ENCODE results near the gene CLDN6. TPM values are rescaled to one million over a fixed set of nuclear protein-coding genes. Genes with fewer than 3 reads are reported as not detected.

CLDN6 gene, protein sequence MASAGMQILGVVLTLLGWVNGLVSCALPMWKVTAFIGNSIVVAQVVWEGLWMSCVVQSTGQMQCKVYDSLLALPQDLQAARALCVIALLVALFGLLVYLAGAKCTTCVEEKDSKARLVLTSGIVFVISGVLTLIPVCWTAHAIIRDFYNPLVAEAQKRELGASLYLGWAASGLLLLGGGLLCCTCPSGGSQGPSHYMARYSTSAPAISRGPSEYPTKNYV
- not detected in 2 replicates for total RNA-seq (ENCODE audit: low replicate concordance)

DNA sequence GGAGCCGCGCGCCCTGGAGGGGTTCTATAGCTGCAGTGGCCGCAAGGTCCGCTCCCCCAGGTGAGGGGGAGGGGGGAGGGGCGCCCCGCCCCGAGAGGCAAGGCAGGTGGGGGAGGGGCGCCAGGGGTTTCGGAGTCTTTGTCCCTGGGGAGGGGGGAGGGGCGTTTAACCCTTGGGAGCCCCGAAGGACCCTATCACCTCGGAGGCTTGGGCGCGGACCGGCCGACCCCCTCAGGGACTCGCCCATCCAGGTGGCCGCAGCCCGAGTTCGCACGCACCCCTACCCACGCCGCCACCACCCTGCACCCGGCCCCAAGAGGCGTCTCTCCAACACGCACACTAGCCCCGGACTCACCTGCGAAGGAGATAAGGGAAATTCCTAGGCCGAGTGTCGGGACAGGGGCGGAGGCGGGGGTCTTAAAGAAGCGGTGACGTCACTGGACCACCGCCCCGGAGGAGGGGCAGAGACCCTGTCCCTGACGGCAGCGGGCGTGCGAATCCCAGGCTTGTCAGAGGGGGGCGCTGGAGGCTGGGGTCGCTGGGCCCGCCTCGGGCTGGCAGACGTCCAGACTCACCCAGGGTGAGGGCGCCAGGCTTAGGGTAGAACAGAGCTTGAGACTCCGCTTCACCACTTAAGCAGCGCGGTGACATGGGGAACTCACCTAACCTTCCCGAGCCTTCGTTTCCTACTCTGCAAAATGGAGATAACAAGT, at the start of gene CLDN6:
Gene CLDN6, minus strand, starts transcription at position 390 of the 713 bp plus-strand sequence. CDS start 2,162 bp downstream, outside the sequence.

GRCh38 chr16:3065069-3065741, 47.2 kb upstream of the CLDN6 start, which contains the start of gene IL32:
IL32 (plus strand) TSS chr16:3065640; CDS start chr16:3065812, 172 bp downstream.

GRCh38 chr16:3045758-3046640, 28.0 kb upstream of the CLDN6 start, which contains the start of gene MMP25:
MMP25 (plus strand) TSS chr16:3046561; CDS start chr16:3046918, 357 bp downstream.

GRCh38 chr16:3036726-3037315, 18.8 kb upstream of the CLDN6 start, which contains the start of gene BICDL2:
BICDL2 (minus strand) TSS chr16:3036944; CDS start chr16:3035496, 1,448 bp downstream.

DNA sequence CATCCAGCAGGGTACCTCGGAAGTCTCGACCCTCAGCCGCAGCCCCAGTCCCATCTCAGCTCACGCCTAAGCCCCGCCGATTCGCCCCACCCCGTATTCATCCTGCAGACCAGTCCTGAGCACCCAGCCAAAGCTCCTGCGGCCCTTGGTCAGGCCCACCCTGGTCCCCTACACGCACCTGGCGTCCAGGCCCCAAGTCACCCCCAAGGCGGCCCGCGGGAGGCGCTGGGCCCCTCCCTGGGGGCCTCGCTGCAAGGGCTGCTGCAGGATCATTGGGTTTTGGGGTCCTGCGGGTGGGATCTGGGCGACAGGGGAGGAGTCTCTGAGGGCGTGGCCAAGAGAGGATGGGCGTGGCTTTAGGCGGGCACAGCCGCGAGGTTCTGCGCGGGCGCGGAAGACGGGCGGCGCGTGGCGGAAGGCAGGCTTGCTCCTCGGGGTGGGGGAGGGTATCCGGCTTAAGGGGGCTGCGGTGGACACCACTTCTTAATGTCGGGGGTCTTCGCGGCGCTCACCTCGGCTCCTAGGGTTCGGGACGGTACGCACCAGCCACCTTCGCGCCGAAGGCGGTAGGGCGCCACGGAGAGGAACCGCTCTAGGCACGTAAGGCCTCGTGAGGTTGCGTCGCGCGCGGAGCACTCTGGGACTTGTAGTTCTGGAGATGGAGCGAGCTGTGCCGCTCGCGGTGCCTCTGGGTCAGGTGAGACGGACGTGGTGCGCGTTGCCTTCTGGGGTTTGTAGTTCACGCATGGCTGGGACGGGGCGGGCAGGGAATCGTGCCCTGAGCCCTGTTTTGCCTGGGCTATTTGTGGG, 5.9 kb upstream of the CLDN6 start, which contains the start of the genes HCFC1R1 and THOC6:
Gene HCFC1R1, minus strand, starts transcription at position 274 of the 810 bp plus-strand sequence. Its CDS starts 1 bp downstream, at position 273.
Gene THOC6, plus strand, starts transcription at position 367 of the 810 bp plus-strand sequence. Its CDS starts 292 bp downstream, at position 659.

GRCh38 chr16:3020247-3020603, 2.2 kb upstream of the CLDN6 start, which contains the start of gene TNFRSF12A:
TNFRSF12A (plus strand) TSS chr16:3020368; CDS start chr16:3020398, 30 bp downstream.

DNA sequence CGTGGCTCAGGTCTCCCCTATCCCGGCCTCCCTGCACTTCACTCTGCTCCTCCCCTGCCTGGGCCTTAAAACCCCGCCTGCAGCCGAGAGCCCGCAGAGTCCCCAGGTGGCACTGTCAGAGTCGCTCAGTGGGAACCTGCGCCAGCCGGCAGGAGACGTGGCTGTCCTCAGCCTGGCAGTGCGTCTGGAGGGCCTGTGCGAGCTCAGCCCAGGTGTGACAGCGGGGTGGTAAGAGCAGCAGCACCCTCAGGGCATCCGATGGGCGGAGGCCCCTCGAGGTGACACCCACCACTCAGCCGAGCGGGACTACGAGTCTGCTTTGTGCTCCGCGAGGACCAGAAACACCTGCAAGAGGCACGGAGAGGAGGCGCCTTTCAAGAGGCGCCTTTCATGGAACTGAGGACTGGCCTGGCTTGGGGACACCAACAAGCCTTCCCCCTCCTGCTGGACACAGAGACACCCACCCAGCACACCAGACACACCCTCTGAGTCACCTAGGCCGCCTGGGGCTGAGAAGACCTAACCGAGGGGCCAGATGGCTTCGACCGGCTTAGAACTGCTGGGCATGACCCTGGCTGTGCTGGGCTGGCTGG, 5.1 kb downstream of the CLDN6 start, which contains the start of gene CLDN9:
Gene CLDN9, plus strand, starts transcription at position 96 of the 593 bp plus-strand sequence. Its CDS starts 440 bp downstream, at position 536.

GRCh38 chr16:2980227-2981176, 37.5 kb downstream of the CLDN6 start, which contains the start of gene PKMYT1:
PKMYT1 (minus strand) TSS chr16:2980446; CDS start chr16:2979657, 789 bp downstream.

GRCh38 chr16:2968738-2969544, 49.0 kb downstream of the CLDN6 start, which contains the start of gene PAQR4:
PAQR4 (plus strand) TSS chr16:2969348; CDS start chr16:2969675, 327 bp downstream.

Other genes with a start within 250 kb of the CLDN6 start
- gene ELOB, start 240.9 kb downstream of the CLDN6 start, total RNA-seq (ENCODE audit: low replicate concordance): 605 and 1,061 TPM in 2 replicates
- gene PRSS33, start 230.6 kb downstream of the CLDN6 start, total RNA-seq (ENCODE audit: low replicate concordance): not detected in 2 replicates
- gene PRSS41, start 219.7 kb downstream of the CLDN6 start, total RNA-seq (ENCODE audit: low replicate concordance): not detected in 2 replicates
- gene PRSS21, start 200.9 kb downstream of the CLDN6 start, total RNA-seq (ENCODE audit: low replicate concordance): 0.15 and 0.23 TPM in 2 replicates
- gene ZG16B, start 187.9 kb downstream of the CLDN6 start, total RNA-seq (ENCODE audit: low replicate concordance): 2.1 TPM in 1 of 2 replicates, not detected in the other
- gene PRSS22, start 160.0 kb downstream of the CLDN6 start, total RNA-seq (ENCODE audit: low replicate concordance): not detected in 2 replicates
- gene FLYWCH2, start 135.0 kb downstream of the CLDN6 start, total RNA-seq (ENCODE audit: low replicate concordance): 30.9 and 59.8 TPM in 2 replicates
- 31.4 and 39.7 TPM in 2 replicates for gene FLYWCH1, start 106.3 kb downstream of the CLDN6 start, total RNA-seq (ENCODE audit: low replicate concordance)
- not detected in 2 replicates for gene KREMEN2, start 53.9 kb downstream of the CLDN6 start, total RNA-seq (ENCODE audit: low replicate concordance)
- 1.6 and 3.8 TPM in 2 replicates for gene PAQR4, start 48.8 kb downstream of the CLDN6 start, total RNA-seq (ENCODE audit: low replicate concordance)
- gene PKMYT1, start 37.7 kb downstream of the CLDN6 start, total RNA-seq (ENCODE audit: low replicate concordance): 1.3 TPM in 1 of 2 replicates, not detected in the other
- gene CLDN9, start 5.3 kb downstream of the CLDN6 start, total RNA-seq (ENCODE audit: low replicate concordance): not detected in 2 replicates
- 42.1 and 365 TPM in 2 replicates for gene TNFRSF12A, start 2.2 kb upstream of the CLDN6 start, total RNA-seq (ENCODE audit: low replicate concordance)
- 6.6 and 18.3 TPM in 2 replicates for gene HCFC1R1, start 5.8 kb upstream of the CLDN6 start, total RNA-seq (ENCODE audit: low replicate concordance)
- gene THOC6, start 5.9 kb upstream of the CLDN6 start, total RNA-seq (ENCODE audit: low replicate concordance): 17.2 and 26.2 TPM in 2 replicates
- gene BICDL2, start 18.8 kb upstream of the CLDN6 start, total RNA-seq (ENCODE audit: low replicate concordance): under 0.01 and 0.08 TPM in 2 replicates
- gene MMP25, start 28.4 kb upstream of the CLDN6 start, total RNA-seq (ENCODE audit: low replicate concordance): under 0.01 TPM in 1 of 2 replicates, not detected in the other
- 7.4 and 41.0 TPM in 2 replicates for gene IL32, start 47.5 kb upstream of the CLDN6 start, total RNA-seq (ENCODE audit: low replicate concordance)
- gene ZSCAN10, start 81.1 kb upstream of the CLDN6 start, total RNA-seq (ENCODE audit: low replicate concordance): not detected in 2 replicates
- gene ZNF205, start 94.4 kb upstream of the CLDN6 start, total RNA-seq (ENCODE audit: low replicate concordance): 9.8 and 14.8 TPM in 2 replicates
- 0.70 and 4.1 TPM in 2 replicates for gene ZNF213, start 116.8 kb upstream of the CLDN6 start, total RNA-seq (ENCODE audit: low replicate concordance)
- not detected in 2 replicates for gene OR1F1, start 170.0 kb upstream of the CLDN6 start, total RNA-seq (ENCODE audit: low replicate concordance)
- 5.1 and 8.0 TPM in 2 replicates for gene ZNF200, start 217.0 kb upstream of the CLDN6 start, total RNA-seq (ENCODE audit: low replicate concordance)
- 0.15 TPM in 1 of 2 replicates, not detected in the other for gene MEFV, start 238.4 kb upstream of the CLDN6 start, total RNA-seq (ENCODE audit: low replicate concordance)